ENCODE data around the gene MRPL47.

- TF ChIP-seq CTCF (IDR thresholded peaks at IDR 0.05) (no peak), POLR2A (IDR thresholded peaks at IDR 0.05) (no peak)
Measured at GRCh38 chr3:179580992-179581391, 23.4 kb downstream of the MRPL47 start.
